DMS79 treated with DMSO at 0.1 percent for 48 hours (cell line): ENCODE data around the gene GATC.
"Not testable (repeated sequence)": the region's sequence is repeated elsewhere in the genome, so short reads cannot be mapped to it uniquely, and the experiment has no call there.

Source experiments
- DNase-seq: peaks from one replicate; lab custom pipeline; 2025; lab: John Stamatoyannopoulos, UW

GATC gene

GRCh38 chr12:120470150-120470784, 24.0 kb downstream of the GATC start:
- no peak for DNase-seq

GRCh38 chr12:120472521-120472920, 26.3 kb downstream of the GATC start:
- DNase-seq: no peak

- DNase-seq: no peak
Measured at GRCh38 chr12:120473807-120474615, 27.8 kb downstream of the GATC start.

GRCh38 chr12:120474616-120474960, 28.3 kb downstream of the GATC start:
- DNase-seq: no peak

- no peak for DNase-seq
Measured at GRCh38 chr12:120475643-120476042, 29.4 kb downstream of the GATC start.

- DNase-seq: no peak
Measured at GRCh38 chr12:120479458-120479857, 33.2 kb downstream of the GATC start.

GRCh38 chr12:120480211-120480610, 34.0 kb downstream of the GATC start:
- no peak for DNase-seq

- no peak for DNase-seq
Measured at GRCh38 chr12:120481022-120481767, 35.0 kb downstream of the GATC start.

- no peak for DNase-seq
Measured at GRCh38 chr12:120483621-120484020, 37.4 kb downstream of the GATC start.

- DNase-seq: no peak
Measured at GRCh38 chr12:120485961-120486881, 40.0 kb downstream of the GATC start.

- not testable (repeated sequence) for DNase-seq
Measured at GRCh38 chr12:120487552-120487951, 41.3 kb downstream of the GATC start.

GRCh38 chr12:120488057-120488640, 41.9 kb downstream of the GATC start:
- DNase-seq: no peak

- no peak for DNase-seq
Measured at GRCh38 chr12:120489018-120489417, 42.8 kb downstream of the GATC start.

- DNase-seq: no peak
Measured at GRCh38 chr12:120490325-120490724, 44.1 kb downstream of the GATC start.

- no peak for DNase-seq
Measured at GRCh38 chr12:120490833-120491512, 44.7 kb downstream of the GATC start.

- DNase-seq: peak; percentile 66
Measured at GRCh38 chr12:120495186-120495730, 49.0 kb downstream of the GATC start.

- peak; percentile 92 for DNase-seq
Measured at GRCh38 chr12:120495731-120496412, 49.6 kb downstream of the GATC start, which contains the start of gene DYNLL1. Gene DYNLL1 (plus strand): TSS chr12:120496113. CDS start chr12:120496422, 309 bp downstream.

GRCh38 chr12:120496413-120497340, 50.4 kb downstream of the GATC start:
- DNase-seq: peak; percentile 27
